Gastroesophageal sphincter (tissue), 3 donors: ENCODE results near the gene PIGS.

Source experiments
- POLR2A ChIP-seq, 2 donors: fragments of 450-650 bp; IDR thresholded peaks; one replicate each; pipeline ENCODE4 v1.6.1; 2017; ENCODE audit warnings: antibody characterized with exemption in 2 of 2, mild to moderate bottlenecking in 2 of 2, moderate library complexity in 1 of 2
- TF ChIP-seq, protein P1 (sequence below), 4 experiments: fragments of 200-600 bp in 2 of 4; fragments of 450-650 bp in 2 of 4; sonication (generic) in 1 of 4; IDR thresholded peaks; one replicate each; pipeline ENCODE4 v1.5.1; 2017 to 2019; ENCODE audit warnings: antibody characterized with exemption in 4 of 4, mild to moderate bottlenecking in 2 of 4, moderate library complexity in 2 of 4

DNA sequence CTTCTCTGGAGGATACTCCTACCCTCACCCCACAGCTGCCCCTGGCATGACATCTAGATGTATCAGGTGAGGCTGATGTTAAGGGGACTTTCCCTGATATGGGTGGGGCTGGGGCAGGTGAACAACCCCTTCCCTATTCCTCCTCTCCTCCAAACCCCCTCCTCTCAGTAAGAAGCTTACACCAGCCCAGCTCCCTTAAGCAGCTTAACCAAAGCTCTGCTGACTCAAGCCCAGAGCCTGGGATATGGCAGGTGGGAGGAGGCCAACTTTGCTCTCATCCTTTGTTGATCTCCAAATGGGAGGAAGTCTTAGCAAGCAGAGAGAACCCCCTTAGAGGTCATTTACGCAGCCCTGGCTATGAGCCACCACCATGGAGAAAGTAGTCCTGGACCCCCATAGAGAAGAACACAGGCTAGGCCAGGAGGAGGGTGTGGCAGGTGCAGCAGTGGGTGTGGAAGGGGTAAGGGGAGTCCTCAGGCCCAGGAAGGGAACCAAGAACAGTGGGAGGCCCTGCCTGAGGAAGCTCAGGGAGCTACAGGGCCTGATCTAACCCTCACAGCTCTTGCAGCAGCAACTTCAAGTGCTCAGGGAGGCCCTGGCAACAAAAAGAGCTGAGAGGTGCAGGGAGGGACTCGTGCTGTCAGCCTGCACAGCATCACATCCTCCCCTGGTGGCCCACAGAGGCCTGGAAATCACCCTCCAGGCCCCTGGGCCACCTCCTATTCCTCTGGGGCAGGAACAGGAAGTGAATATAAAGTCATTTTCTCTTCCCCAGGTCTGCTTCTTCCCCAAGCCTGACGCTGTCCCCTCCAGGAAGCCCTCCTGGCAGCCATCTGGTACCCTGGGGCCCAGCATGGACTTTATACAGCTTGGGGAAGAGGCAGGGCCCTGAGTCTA is 21.8 kb downstream of the PIGS start:
- TF ChIP-seq, protein P1, sequence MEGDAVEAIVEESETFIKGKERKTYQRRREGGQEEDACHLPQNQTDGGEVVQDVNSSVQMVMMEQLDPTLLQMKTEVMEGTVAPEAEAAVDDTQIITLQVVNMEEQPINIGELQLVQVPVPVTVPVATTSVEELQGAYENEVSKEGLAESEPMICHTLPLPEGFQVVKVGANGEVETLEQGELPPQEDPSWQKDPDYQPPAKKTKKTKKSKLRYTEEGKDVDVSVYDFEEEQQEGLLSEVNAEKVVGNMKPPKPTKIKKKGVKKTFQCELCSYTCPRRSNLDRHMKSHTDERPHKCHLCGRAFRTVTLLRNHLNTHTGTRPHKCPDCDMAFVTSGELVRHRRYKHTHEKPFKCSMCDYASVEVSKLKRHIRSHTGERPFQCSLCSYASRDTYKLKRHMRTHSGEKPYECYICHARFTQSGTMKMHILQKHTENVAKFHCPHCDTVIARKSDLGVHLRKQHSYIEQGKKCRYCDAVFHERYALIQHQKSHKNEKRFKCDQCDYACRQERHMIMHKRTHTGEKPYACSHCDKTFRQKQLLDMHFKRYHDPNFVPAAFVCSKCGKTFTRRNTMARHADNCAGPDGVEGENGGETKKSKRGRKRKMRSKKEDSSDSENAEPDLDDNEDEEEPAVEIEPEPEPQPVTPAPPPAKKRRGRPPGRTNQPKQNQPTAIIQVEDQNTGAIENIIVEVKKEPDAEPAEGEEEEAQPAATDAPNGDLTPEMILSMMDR (IDR thresholded peaks at IDR 0.05) = no peak
- TF ChIP-seq POLR2A (IDR thresholded peaks at IDR 0.05) = no peak
